SK-N-SH (cell line): ENCODE results near the gene FADS3. TPM values are rescaled to one million over a fixed set of nuclear protein-coding genes. Genes with fewer than 3 reads are reported as not detected.

Experiments
- CTCF ChIA-PET: fragments of 300-600, 350-600 bp; formaldehyde crosslinking; extraction: SDS; loops from one replicate; lab custom pipeline; 2021; lab: Yijun Ruan, JAX
- POLR2A ChIA-PET: fragments of 350-600 bp; sonication (Branson Sonifier 250); formaldehyde crosslinking; extraction: SDS; loops from one replicate; lab custom pipeline; 2020; ENCODE audit warnings: antibody characterized with exemption, inconsistent platforms; lab: Yijun Ruan, JAX
- DNase-seq: peaks from one replicate; pipeline ENCODE4 v3.0.0; 2012
- H2AFZ ChIP-seq: fragments of 200-600 bp; sonication (generic); 2 replicates; pipeline ENCODE4 v1.8.1; 2016; ENCODE audit warnings: antibody characterized with exemption, mild to moderate bottlenecking, low read depth
- H3F3A ChIP-seq: fragments of 200-600 bp; sonication (generic); replicated peaks from 2 replicates; pipeline ENCODE3; 2016; ENCODE audit warnings: antibody characterized with exemption, mild to moderate bottlenecking; ENCODE audit not compliant: insufficient read depth
- H3K27ac ChIP-seq, 2 experiments: fragments of 200-500 bp in 1 of 2; fragments of 200-600 bp in 1 of 2; sonication (Bioruptor generic) in 1 of 2; sonication (generic), shearing (Covaris generic) in 1 of 2; 2 replicates each; pipeline versions ENCODE4 v1.5.1 to v1.6.1; 2014 to 2016; ENCODE audit warnings: low read depth in 2 of 2, inconsistent platforms in 1 of 2, low read length in 1 of 2, mild to moderate bottlenecking in 1 of 2, mixed read lengths in 1 of 2
- H3K27me3 ChIP-seq: fragments of 200-600 bp; sonication (generic), shearing (Covaris generic); 2 replicates; pipeline ENCODE4 v1.6.1; 2016; ENCODE audit warnings: mixed run types; ENCODE audit not compliant: insufficient read depth
- H3K36me3 ChIP-seq, 2 experiments: fragments of 200-500 bp in 1 of 2; fragments of 200-600 bp in 1 of 2; sonication (Bioruptor generic) in 1 of 2; sonication (generic) in 1 of 2; replicated peaks in 1 of 2; 2 replicates each; pipeline versions ENCODE3 to v1.5.1; 2014 to 2016; ENCODE audit warnings: low read length in 1 of 2, mild to moderate bottlenecking in 1 of 2; ENCODE audit not compliant: insufficient read depth in 2 of 2, control insufficient read depth in 1 of 2
- H3K4me1 ChIP-seq, 2 experiments: fragments of 200-500 bp in 1 of 2; fragments of 200-600 bp in 1 of 2; sonication (Bioruptor generic) in 1 of 2; sonication (generic), shearing (Covaris generic) in 1 of 2; 2 replicates each; pipeline versions ENCODE4 v1.5.1 to v1.6.1; 2014 to 2016; ENCODE audit warnings: low read depth in 1 of 2, low read length in 1 of 2, mixed run types in 1 of 2; ENCODE audit not compliant: insufficient read depth in 2 of 2, control insufficient read depth in 1 of 2
- H3K4me2 ChIP-seq: fragments of 200-600 bp; sonication (generic), shearing (Covaris generic); 2 replicates; pipeline ENCODE4 v1.6.1; 2017; ENCODE audit warnings: mixed run types
- H3K4me3 ChIP-seq, 2 experiments: fragments of 200-500 bp in 1 of 2; fragments of 200-600 bp in 1 of 2; sonication (Bioruptor generic) in 1 of 2; sonication (generic), shearing (Covaris generic) in 1 of 2; 2 replicates each; pipeline versions ENCODE4 v1.5.1 to v1.8.1; 2014 to 2016; ENCODE audit warnings: low read depth in 2 of 2, inconsistent platforms in 1 of 2, low read length in 1 of 2, mild to moderate bottlenecking in 1 of 2, mixed read lengths in 1 of 2, moderate library complexity in 1 of 2
- H3K79me2 ChIP-seq: fragments of 200-600 bp; sonication (generic); 2 replicates; pipeline ENCODE4 v1.8.1; 2017; ENCODE audit warnings: mild to moderate bottlenecking; ENCODE audit not compliant: insufficient read depth
- H3K9ac ChIP-seq: fragments of 200-600 bp; sonication (generic); 2 replicates; pipeline ENCODE4 v1.6.1; 2017; ENCODE audit warnings: mixed run types
- H3K9me2 ChIP-seq: fragments of 200-600 bp; sonication (generic); 2 replicates; pipeline ENCODE4 v1.6.1; 2017; ENCODE audit warnings: mixed run types
- H3K9me3 ChIP-seq: fragments of 200-600 bp; sonication (generic); 2 replicates; pipeline ENCODE4 v1.6.1; 2017; ENCODE audit warnings: mixed run types, mild to moderate bottlenecking, moderate library complexity
- H4K20me1 ChIP-seq: fragments of 200-600 bp; sonication (generic); 2 replicates; pipeline ENCODE4 v1.6.1; 2017; ENCODE audit warnings: mild to moderate bottlenecking, mixed run types; ENCODE audit not compliant: insufficient read depth
- CTCF ChIP-seq: fragments of 200-600 bp; sonication (generic); IDR thresholded peaks from 2 replicates; pipeline ENCODE4 v1.6.1; 2017; ENCODE audit warnings: antibody characterized with exemption, mild to moderate bottlenecking, moderate library complexity
- GABPA ChIP-seq: IDR thresholded peaks from 2 replicates; pipeline ENCODE4 v1.4.0; 2012; ENCODE audit warnings: low read depth, mild to moderate bottlenecking
- JUND ChIP-seq: IDR thresholded peaks from 2 replicates; pipeline ENCODE4 v1.4.0; 2012
- PBX3 ChIP-seq: IDR thresholded peaks from 2 replicates; pipeline ENCODE4; 2012
- RAD21 ChIP-seq: IDR thresholded peaks from 2 replicates; pipeline ENCODE4 v1.6.1; 2012; ENCODE audit warnings: mild to moderate bottlenecking, low read length
- RCOR1 ChIP-seq: fragments of 150-350 bp; IDR thresholded peaks from 2 replicates; pipeline ENCODE4 v1.6.1; 2017; ENCODE audit warnings: antibody characterized with exemption, low read length
- REST ChIP-seq: IDR thresholded peaks from 2 replicates; pipeline ENCODE4 v1.6.1; 2012; ENCODE audit warnings: mild to moderate bottlenecking, low read depth, low read length, moderate library complexity
- RXRA ChIP-seq: IDR thresholded peaks from 2 replicates; pipeline ENCODE4 v1.4.0; 2012; ENCODE audit warnings: low read depth, mild to moderate bottlenecking, borderline replicate concordance
- SIN3A ChIP-seq: IDR thresholded peaks from 2 replicates; pipeline ENCODE4 v1.6.1; 2012; ENCODE audit warnings: low read depth, mild to moderate bottlenecking, low read length, moderate library complexity, borderline replicate concordance
- TAF1 ChIP-seq: IDR thresholded peaks from 2 replicates; pipeline ENCODE4 v1.6.1; 2012; ENCODE audit warnings: low read depth, mild to moderate bottlenecking, low read length, moderate library complexity, borderline replicate concordance
- USF2 ChIP-seq: fragments of 150-350 bp; IDR thresholded peaks from 2 replicates; pipeline ENCODE4 v1.6.1; 2017; ENCODE audit warnings: antibody characterized with exemption, low read length, low read depth, borderline replicate concordance
- WGBS: methylation state at CpG from one replicate; pipeline ENCODE4 v1.1.6; 2017; ENCODE audit warnings: low lambda C conversion rate; 5-methylcytosine and 5-hydroxymethylcytosine counted together
- polyA plus RNA-seq, 3 experiments: library from polyadenylated mRNA; depleted of rRNA; stranded (reverse); fragments of >200 nt; gene quantifications; 2 replicates each; pipeline ENCODE4 v1.2.3, GENCODE V29; 2012

Gene FADS3
- polyA plus RNA-seq, 1 of the 3 experiments (the other 2 are of a cell fraction), result 93.3 TPM

GRCh38 chr11:61829806-61830205, 61.5 kb downstream of the FADS3 start:
- Histone ChIP-seq H3K27me3 (no peaks in the 10 kb centered on the region), H3K9ac (no peak overlapping the region), H3K27ac (peak overlapping the region in 1 of 2 experiments; percentile 99; a peak in 2 of 4 replicates), H4K20me1 (no peaks in the 10 kb centered on the region; the same call in 1 of the 2 replicates), H3K4me1 (peaks cover 24 to 66% of the 10 kb centered on the region in 2 experiments; a peak in 3 of 4 replicates), H3F3A (no peaks in the 10 kb centered on the region), H3K4me2 (peak overlapping the region; percentile 91), H3K36me3 (peaks cover 0 to 7% of the 10 kb centered on the region in 2 experiments), H3K9me2 (no peaks in the 10 kb centered on the region), H3K4me3 (peak overlapping the region; percentile 70 to 96), H2AFZ (no peak overlapping the region), H3K9me3 (no peaks in the 10 kb centered on the region), H3K79me2 (peaks cover 44% of the 10 kb centered on the region)
- ChIA-PET POLR2A (interaction anchor here (5.3 kb wide), 1 partner anchor 14 kb away, joined by 84 read pairs; the partner anchor contains the start of gene FADS1), CTCF (interaction anchor here (0.8 to 4.5 kb wide), 11 partner anchors 9 to 278 kb away, joined by 3 to 63 read pairs (median 5); partner anchors contain the start of gene FADS1)
- 82% methylated on average over 4 of the region's 4 CpGs for WGBS
- no peak for DNase-seq
- TF ChIP-seq REST (no peak), USF2 (no peak), GABPA (no peak), RXRA (no peak), RCOR1 (no peak)

- Histone ChIP-seq H2AFZ (peak overlapping the region; percentile 71; the same call in 1 of the 2 replicates), H3K9me2 (no peaks in the 10 kb centered on the region), H3K9ac (peak overlapping the region; percentile 67), H3K9me3 (no peaks in the 10 kb centered on the region), H3K79me2 (peaks cover 44% of the 10 kb centered on the region), H3K27ac (peak overlapping the region; percentile 21 to 99; a peak in 3 of 4 replicates), H3F3A (no peaks in the 10 kb centered on the region), H3K27me3 (no peaks in the 10 kb centered on the region), H3K4me3 (peak overlapping the region; percentile 70 to 96), H3K36me3 (peaks cover 0 to 7% of the 10 kb centered on the region in 2 experiments), H3K4me1 (peaks cover 17 to 56% of the 10 kb centered on the region in 2 experiments; a peak in 3 of 4 replicates), H3K4me2 (peak overlapping the region; percentile 91), H4K20me1 (no peaks in the 10 kb centered on the region; the same call in 1 of the 2 replicates)
- CTCF ChIA-PET, result interaction anchor here (1.0 to 4.5 kb wide), 21 partner anchors 8 to 279 kb away, joined by 3 to 63 read pairs (median 5); partner anchors contain the start of gene FADS1
- DNase-seq, result peak; percentile 82
- 1% methylated on average over 13 of the region's 55 CpGs for WGBS
- POLR2A ChIA-PET, result interaction anchor here (0.6 to 5.3 kb wide), 5 partner anchors 13 to 1819 kb away, joined by 3 to 84 read pairs (median 7); partner anchors contain the start of genes FADS1, FEN1, FTH1 and TMEM258
- TF ChIP-seq TAF1 (peak; percentile 46; the same call in 1 of the 2 replicates), RCOR1 (no peak), JUND (no peak), PBX3 (no peak), CTCF (peak; percentile 60), SIN3A (no peak), REST (no peak), GABPA (no peak), RAD21 (peak; percentile 25; the same call in 1 of the 2 replicates)
These were observed 62.5 kb downstream of the FADS3 start for GRCh38 chr11:61828629-61829407.
